ENCODE results near the gene RANBP2.

Gene RANBP2

DNA sequence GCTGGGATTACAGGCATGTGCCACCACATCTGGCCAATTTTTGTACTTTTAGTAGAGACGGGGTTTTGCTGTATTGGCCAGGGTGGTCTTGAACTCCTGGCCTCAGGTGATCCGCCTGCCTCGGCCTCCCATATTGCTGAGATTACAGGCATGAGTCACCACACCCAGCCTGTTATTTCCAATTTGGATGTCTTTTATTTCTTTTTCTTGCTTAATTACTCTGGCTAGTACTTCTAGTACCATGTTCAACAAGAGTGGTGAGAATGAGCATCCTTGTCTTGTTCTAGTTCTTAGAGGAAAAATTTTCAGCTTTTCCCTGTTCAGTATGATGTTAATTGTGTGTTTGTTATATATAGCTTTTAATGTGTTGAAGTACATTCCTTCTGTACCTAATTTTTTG is 90.7 kb downstream of the RANBP2 start:
- H3K27ac Mint-ChIP-seq: no peak overlapping the region

DNA sequence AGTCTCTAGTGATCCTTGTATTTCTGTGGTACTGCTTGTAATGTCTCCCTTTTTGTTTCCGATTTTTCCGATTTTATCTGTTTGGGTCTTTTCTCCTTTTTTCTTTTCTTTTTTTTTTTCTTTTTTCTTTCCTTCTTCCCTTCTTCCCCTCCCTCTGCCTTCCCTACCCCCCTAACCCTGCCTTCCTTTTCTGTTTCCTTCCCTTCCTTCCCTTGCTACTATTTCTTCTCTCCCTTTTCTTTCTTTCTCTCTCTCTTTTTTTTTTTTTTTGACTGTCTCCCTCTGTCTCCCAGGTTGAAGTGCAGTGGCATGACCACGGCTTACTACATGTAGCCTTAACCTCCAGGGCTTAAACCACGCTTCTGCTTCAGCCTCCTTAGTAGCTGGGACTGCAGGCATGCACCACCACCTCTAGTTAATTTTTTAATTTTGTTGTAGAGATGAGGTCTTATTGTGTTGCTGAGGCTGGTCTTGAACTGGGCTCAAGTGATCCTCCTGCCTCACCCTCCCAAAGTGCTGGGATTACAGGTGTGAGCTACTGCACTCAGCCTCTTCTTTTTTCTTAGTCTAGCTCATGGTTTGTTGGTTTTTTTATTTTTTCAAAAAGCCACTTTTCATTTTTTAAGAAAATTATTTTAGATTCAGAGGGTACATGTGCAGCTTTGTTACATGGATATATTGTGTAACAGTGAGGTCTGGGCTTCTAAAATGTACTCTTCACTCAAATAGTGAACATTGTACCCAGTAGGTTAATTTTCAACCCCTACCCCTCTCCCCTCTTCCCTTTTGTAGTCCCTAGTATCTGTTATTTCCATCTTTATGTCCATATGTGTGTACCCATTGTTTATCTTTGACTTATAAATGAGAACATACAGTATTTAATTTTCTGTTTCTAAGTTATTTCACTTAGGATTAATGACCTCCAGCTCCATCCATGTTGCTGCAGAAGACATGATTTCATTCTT is 92.0 kb downstream of the RANBP2 start:
- no peak for DNase-seq
- Mint-ChIP-seq H3K27me3 (no peaks in the 10 kb centered on the region), H3K4me3 (no peak overlapping the region), H3K9me3 (peaks cover 17 to 33% of the 10 kb centered on the region in 2 donors), H3K4me1 (no peaks in the 10 kb centered on the region), H3K27ac (peak overlapping the region in 1 of 2 donors; percentile 59)
- ATAC-seq: no peak

More for the DNA sequence above, 90.7 kb downstream of the RANBP2 start:
- H3K9me3 Mint-ChIP-seq: peaks cover 17 to 33% of the 10 kb centered on the region in 2 donors
- DNase-seq (no peak), ATAC-seq (no peak)
- H3K4me1 Mint-ChIP-seq: no peaks in the 10 kb centered on the region
- no peaks in the 10 kb centered on the region for H3K27me3 Mint-ChIP-seq
- H3K4me3 Mint-ChIP-seq: no peak overlapping the region

DNA sequence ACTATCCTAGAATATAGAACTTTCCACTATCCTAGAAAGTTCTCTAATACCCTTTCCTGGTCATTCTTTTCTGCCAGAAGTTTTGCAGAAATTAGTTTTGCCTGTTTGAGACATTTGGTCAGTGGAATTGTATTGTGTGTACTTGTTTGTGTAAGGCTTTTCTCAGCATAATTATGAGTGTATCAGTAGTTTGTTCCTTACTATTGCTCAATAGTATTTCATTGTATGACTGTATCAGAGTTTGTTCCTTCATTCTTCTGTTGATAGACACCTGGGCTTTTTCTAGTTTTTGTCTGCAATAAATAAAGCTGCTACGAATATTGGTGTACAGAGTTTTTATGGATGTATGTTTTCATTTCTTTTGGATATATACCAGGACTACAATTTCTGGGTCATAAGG is 94.5 kb downstream of the RANBP2 start:
- Mint-ChIP-seq H3K27me3 (no peaks in the 10 kb centered on the region), H3K4me3 (no peak overlapping the region), H3K27ac (no peak overlapping the region), H3K9me3 (peaks cover 13 to 20% of the 10 kb centered on the region in 2 donors), H3K4me1 (no peaks in the 10 kb centered on the region)
- ATAC-seq (no peak), DNase-seq (no peak)

DNA sequence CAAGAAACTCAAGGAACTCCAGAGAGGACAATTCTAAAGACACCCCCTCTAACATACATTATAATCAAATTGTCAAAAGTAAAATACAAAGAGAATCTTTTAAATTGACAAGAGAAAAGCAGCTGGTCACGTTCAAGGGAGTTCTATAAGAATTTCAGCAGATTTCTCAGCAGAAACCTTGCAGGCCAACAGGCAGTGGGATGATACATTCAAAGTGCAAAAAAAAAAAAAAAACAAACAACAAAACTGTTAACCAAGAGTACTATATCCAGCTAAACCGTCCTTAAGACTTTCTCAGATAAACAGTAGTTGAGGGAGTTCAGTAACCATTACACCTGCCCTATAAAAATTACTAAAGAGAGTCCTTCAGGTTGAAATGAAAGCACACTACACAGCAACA is 101.2 kb downstream of the RANBP2 start:
- Mint-ChIP-seq H3K4me3 (no peak overlapping the region), H3K27me3 (no peaks in the 10 kb centered on the region), H3K4me1 (no peaks in the 10 kb centered on the region), H3K9me3 (peaks cover 5 to 16% of the 10 kb centered on the region in 2 donors), H3K27ac (no peak overlapping the region)
- ATAC-seq (no peak), DNase-seq (no peak)

DNA sequence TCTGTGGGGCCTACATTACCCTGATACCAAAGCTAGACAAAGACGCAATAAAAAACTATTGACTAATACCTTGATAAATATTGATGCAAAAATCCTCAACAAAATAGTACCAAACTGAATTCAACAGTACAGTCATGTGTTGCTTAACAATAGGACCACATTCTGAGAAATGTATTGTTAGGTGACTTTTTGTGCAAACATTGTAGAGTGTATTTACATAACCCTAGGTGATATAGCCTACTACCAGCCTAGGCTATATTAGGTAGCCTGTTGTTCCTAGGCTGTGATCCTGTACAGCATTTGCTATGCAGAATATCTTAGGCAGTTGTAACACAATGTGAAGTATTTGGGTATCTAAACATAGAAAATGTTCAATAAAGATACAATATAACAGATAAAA is 104.0 kb downstream of the RANBP2 start:
- H3K4me3 Mint-ChIP-seq: no peak overlapping the region
- no peaks in the 10 kb centered on the region for H3K4me1 Mint-ChIP-seq
- no peaks in the 10 kb centered on the region for H3K27me3 Mint-ChIP-seq
- no peak for DNase-seq
- ATAC-seq: no peak
- peaks cover 5 to 16% of the 10 kb centered on the region in 2 donors for H3K9me3 Mint-ChIP-seq
- H3K27ac Mint-ChIP-seq: no peak overlapping the region

DNA sequence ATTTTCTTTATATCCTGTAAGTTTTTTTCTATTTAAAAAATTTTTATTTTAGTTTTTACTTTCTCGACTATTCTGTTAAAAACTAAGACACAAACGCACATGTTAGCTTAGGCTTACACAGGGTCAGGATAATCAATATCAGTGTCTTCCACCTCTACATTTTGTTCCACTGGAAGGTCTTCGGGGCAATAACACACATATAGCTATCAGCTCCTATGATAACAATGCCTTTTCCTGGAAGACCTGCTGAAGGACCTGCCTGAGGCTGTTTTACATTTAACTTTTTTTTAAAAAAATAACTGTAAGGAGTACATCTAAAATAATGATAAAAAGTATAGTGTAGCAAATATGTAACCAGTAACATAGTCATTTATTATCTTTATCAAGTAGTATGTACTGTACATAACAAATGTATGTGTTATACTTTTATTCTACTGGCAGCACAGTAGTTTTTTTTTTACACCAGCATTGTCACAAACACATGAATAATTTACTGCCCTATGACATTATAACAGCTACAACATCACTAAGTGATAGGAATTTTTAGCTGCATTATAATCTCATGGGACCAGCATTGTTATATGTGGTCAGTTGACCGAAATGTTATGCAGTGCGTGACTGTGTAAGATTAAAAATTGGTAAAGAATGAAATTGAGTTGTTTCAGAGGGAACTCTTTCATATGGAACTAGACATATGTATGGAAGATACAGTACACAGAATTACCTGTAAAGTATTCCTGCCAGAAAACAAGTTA is 105.2 kb downstream of the RANBP2 start:
- DNase-seq: no peak
- H3K4me3 Mint-ChIP-seq: no peak overlapping the region

DNA sequence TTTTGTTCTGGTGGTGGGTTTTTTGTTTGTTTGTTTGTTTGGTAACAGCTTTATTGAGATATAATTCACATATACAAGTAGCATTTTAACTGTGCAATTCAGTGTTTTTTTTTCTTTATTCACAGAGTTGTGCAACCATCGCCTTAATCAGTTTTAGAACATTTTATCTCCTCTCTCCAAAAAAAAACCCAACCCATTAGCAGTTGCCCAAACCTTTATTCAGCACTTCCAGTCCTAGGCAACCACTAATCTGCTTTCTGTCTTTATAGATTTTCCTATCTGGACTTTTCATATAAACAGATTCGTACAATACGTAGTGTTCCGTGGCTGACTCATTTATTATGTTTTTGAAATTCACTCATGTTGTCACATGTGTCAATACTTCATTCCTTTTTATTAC is 106.0 kb downstream of the RANBP2 start:
- no peak overlapping the region for H3K27ac Mint-ChIP-seq
- no peaks in the 10 kb centered on the region for H3K27me3 Mint-ChIP-seq
- ATAC-seq: no peak
- peaks cover 1 to 2% of the 10 kb centered on the region in 2 donors for H3K9me3 Mint-ChIP-seq
- no peaks in the 10 kb centered on the region for H3K4me1 Mint-ChIP-seq
- no peak for DNase-seq
- no peak overlapping the region for H3K4me3 Mint-ChIP-seq

More for the DNA sequence above, 105.2 kb downstream of the RANBP2 start:
- H3K9me3 Mint-ChIP-seq: peaks cover 5 to 10% of the 10 kb centered on the region in 2 donors
- ATAC-seq: no peak
- H3K4me1 Mint-ChIP-seq: no peaks in the 10 kb centered on the region
- no peak overlapping the region for H3K27ac Mint-ChIP-seq
- H3K27me3 Mint-ChIP-seq: no peaks in the 10 kb centered on the region

DNA sequence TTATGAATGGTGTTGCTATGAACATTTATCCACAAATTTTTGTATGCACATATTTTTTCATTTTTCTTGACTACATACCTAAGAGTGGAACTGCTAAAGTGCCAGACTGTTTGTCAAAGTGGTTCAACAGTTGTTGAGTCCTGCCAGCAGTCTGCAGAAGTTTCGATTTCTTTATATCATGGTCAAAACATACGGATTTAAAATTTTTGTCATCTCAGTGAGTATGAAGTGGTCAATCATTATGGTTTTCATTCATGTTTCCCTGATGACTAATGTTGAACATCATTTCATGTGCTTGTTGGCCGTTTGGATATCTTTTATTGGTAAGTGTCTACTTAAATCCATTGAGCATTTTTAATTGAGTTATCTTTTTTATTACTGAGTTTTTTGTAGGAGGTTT is 106.5 kb downstream of the RANBP2 start:
- Mint-ChIP-seq H3K9me3 (no peaks in the 10 kb centered on the region), H3K27me3 (no peaks in the 10 kb centered on the region), H3K4me1 (no peaks in the 10 kb centered on the region), H3K4me3 (no peak overlapping the region), H3K27ac (no peak overlapping the region)
- ATAC-seq (no peak), DNase-seq (no peak)

DNA sequence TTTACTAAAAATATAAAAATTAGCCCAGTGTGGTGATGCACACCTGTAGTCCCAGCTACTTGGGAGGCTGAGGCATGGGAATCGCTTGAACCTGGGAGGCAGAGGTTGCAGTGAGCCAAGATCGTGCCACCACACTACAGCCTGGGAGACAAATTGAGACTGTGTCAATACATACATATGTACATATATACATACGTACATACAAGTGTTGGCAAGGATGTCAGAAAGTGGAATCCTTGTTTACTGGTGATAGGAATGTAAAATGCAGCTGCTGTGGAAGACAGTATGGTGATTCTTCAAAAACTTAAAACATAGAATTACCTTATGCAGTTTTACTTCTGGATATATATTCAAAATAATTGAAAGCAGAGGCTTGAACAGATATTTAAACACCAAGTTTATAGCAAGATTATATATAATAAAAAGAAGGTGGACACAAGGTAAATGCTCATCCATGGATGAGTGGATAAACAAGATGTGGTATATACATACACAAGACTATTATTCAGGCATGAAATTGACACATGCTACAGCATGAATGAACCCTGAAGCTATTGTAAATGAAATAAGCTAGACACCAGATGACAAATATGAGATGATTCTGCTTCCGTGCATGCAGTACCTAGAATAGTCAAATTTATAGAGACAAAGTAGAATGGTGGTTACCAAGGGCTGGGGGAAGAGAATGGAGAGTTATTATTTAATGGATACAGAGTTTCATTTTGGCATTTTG is 110.5 kb downstream of the RANBP2 start:
- H3K9me3 Mint-ChIP-seq: no peaks in the 10 kb centered on the region
- peaks cover 10% of the 10 kb centered on the region for H3K4me1 Mint-ChIP-seq
- no peak overlapping the region for H3K4me3 Mint-ChIP-seq
- H3K27me3 Mint-ChIP-seq: no peaks in the 10 kb centered on the region
- no peak for ATAC-seq
- H3K27ac Mint-ChIP-seq: no peak overlapping the region
- DNase-seq: no peak

DNA sequence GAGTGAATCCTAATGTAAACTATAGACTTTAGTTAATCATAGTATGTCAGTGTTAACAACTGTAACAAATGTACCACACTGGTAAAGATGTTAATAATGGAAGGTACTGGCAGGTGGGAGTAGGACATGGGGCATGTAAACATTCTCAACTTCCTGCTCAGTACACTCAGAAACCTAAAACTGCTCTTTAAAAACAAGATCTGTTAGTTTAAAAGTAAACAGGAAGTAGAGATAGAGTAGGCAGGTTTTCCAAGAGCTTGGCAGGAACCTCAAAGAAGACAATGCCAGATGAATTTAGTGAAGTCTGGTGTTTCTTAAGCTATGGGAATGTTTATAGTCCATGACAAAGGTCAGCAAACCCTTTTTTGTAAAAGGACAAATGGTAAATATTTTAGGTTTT is 113.9 kb downstream of the RANBP2 start:
- H3K9me3 Mint-ChIP-seq: peaks cover 0 to 14% of the 10 kb centered on the region in 2 donors
- H3K4me3 Mint-ChIP-seq: no peak overlapping the region
- H3K4me1 Mint-ChIP-seq: peaks cover 10% of the 10 kb centered on the region
- H3K27ac Mint-ChIP-seq: no peak overlapping the region
- no peaks in the 10 kb centered on the region for H3K27me3 Mint-ChIP-seq
- no peak for ATAC-seq
- DNase-seq: no peak

DNA sequence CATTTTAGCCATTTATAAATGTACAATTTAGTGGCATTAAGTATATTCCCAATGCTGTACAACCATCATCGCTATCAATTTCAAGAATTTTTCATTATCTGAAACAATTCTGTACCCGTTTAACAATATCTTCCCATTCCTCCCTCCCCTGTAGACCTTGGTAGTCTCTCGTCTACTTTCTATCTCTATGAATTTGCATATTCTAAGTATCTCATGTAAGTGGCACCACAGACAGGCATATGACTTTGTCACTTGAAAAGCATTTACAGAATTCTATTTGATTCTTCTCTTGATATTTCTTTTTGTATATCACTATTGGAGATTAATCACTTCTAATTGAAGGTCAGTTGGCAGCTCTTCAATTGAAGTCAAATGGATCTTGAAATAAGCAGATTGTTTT is 115.3 kb downstream of the RANBP2 start:
- no peak overlapping the region for H3K4me3 Mint-ChIP-seq
- no peak for ATAC-seq

DNA sequence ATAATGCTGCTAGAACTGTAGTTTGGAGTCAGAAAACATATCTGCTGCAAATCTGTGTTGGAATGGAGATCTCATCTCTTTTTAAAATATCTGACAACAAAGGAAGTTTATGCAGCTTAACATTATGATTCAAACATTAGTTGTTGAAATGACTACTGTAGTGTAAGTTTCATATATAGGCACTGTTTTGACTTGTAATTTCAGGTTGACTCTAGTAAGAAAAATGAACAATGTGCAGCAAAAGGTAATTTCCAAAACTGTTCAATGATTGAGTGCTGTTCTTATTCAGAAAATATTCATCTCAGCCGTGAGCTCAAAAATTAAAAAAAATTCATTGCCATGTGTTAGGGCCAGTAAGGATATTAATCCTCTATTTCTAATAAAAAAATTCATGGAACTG is 115.8 kb downstream of the RANBP2 start:
- DNase-seq (no peak), ATAC-seq (no peak)
- Mint-ChIP-seq H3K4me3 (no peak overlapping the region), H3K27ac (no peak overlapping the region), H3K4me1 (peaks cover 10% of the 10 kb centered on the region), H3K9me3 (peaks cover 5 to 21% of the 10 kb centered on the region in 2 donors), H3K27me3 (no peaks in the 10 kb centered on the region)

More for the DNA sequence above, 115.3 kb downstream of the RANBP2 start:
- Mint-ChIP-seq H3K9me3 (peaks cover under 1 to 17% of the 10 kb centered on the region in 2 donors), H3K4me1 (peaks cover 10% of the 10 kb centered on the region), H3K27ac (no peak overlapping the region), H3K27me3 (no peaks in the 10 kb centered on the region)
- no peak for DNase-seq
